HS-5 (cell line): Measurements from ENCODE around the gene SCAMP4.

Experiments used
- DNase-seq: peaks from one replicate; pipeline ENCODE4 v3.0.0-alpha.2; 2012; ENCODE audit warnings: low read depth

Gene SCAMP4

GRCh38 chr19:1938071-1938470 lies 32.9 kb downstream of the SCAMP4 start:
- no peak for DNase-seq

GRCh38 chr19:1941146-1942077 lies 36.2 kb downstream of the SCAMP4 start, which contains the start of gene CSNK1G2:
TSS of gene CSNK1G2 (plus strand) at chr19:1941172. CDS start at chr19:1969773, 28,601 bp downstream.
- DNase-seq, result no peak

GRCh38 chr19:1942078-1942933 lies 37.1 kb downstream of the SCAMP4 start:
- DNase-seq, result no peak

DNA sequence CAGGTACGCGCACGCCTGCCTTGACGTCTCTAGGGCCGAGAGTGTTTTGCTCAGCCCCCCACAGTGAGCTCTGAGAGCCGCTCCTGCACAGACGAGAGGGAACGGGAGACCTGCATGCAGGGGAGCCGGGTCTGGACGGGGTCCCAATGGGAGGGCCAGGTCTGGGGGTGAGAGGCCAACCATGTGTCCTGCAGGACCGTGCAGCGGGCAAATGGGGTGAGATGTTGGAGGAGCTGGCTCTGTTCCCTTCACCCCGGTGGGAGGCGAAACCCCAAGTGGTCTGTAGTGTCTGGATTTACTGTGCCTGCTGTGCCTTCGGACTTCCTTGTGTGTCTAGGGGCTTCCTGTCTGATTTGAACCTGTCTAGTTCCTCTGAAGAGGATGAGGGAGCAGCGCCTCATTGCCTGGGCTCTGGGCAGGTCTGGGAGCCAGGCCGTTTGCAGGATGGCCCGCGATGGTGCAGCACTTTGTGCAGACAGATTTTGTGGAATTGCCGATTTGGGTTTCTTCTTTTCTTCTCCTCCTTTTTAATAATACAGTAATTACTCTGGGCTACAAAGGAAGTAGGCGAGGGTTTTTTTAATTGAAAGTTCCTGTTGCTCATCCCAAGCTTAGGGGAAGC lies 37.8 kb downstream of the SCAMP4 start:
- no peak for DNase-seq

DNA sequence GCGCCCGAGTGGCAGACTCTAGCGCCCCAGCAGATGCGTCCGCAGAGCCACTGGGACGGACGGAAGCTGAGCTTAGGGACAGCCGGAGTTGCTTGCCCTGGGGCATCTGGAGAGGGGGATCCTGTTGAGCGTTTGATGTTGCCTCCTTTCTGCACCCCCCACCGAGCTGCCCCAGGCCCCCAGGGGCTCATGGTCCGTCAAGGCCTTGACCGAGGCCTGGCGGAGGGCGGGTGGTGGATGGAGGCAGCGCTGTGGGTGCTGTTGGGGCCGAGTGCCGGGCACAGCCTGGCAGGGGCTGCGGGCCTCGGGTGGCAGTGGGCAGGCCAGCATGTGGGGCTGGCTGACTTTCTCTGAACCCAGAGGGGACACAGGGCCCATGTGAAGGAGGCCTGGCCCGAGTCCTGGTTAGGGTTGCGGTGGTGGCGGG lies 38.5 kb downstream of the SCAMP4 start:
- no peak for DNase-seq

DNA sequence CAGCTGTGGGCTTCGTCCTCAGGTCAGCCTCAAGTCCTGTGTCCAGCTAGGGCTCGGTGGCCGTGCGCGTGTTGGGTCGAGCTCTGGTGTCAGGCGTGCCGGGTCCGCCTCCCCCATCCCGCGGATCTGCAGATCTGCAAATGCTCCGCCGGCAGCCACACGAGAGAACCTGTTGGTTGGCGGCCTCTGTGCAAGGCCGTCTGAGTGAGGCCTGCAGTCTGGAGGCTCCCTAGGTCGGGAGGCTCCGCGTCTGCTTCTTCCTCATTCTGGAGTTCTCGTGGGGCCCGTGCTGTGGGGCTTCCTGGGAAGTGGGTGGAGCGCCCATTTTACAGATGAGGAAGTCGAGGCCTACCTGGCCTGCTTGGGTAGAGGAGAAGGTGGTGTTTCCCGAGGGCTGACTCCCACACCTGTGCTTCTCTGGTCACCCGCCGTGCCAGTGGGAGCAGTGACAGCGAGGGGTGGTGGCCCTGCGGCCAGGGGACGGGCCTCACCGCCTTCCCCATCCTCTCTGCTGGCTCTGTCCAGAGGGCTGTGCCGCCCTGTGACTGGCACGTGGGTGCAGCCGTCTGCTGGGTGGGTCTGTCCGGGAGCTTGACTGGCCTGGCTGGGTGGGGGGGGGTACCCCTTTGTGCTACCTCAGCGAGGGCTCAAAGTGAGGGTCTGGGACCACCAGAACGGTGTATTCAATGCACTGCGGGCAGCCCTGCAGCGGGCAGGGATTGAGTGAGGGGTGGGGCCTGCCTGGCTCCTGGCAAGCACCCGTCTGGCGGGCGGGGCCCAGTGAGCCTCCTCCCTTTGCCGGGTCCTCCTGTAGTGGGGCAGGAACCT lies 39.1 kb downstream of the SCAMP4 start:
- DNase-seq, result no peak

- DNase-seq, result no peak
These were observed 39.8 kb downstream of the SCAMP4 start for GRCh38 chr19:1944916-1945561.

DNA sequence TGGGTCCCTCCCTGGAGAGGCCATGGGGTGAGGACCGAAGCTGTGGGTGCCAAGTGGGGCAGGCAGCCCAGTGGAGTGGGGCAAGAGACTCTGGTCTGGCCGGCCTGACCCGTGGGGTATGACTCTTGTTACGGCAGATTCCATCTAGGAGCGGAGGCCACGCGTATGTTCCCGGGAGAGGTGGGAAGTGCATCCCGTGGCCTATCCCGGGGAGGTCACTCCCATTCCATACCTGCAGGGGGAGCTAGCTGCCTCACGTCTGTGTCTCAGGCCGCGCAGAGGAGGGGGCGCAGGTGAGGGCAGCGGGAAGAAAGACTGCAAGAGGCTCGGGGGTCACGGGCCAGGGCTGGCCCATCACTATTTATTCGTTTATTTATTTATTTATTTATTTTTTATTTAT lies 40.7 kb downstream of the SCAMP4 start:
- DNase-seq, result no peak

DNA sequence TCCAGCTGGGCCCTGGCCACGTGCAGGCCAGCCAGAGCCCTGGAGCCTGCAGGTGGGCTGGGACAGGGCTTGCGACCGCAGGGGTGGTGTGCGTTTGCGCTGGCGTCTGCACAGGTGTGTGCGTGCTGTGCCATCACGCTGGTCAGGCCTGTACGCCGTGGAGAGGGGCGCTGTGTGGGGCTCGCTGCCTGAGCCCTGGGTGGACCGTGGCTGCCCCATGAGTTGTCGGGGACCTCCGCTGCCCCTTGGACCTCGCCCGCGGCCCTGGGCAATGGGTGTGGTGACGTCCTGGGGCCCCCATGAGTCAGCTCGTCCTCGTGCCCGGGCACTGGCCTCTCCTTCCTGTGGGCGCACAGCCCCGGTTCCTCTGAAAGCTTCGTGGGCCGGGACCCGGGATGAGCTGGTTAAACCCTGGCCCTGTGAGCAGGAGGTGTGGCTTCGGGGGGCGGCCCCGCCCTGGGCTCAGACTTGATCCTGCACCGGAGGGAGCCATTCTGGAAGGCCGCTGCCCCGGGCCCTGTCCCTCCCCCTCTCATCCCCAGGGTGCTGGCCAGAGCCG lies 42.5 kb downstream of the SCAMP4 start:
- DNase-seq, result no peak

GRCh38 chr19:1949304-1950101 lies 44.3 kb downstream of the SCAMP4 start:
- DNase-seq, result no peak

DNA sequence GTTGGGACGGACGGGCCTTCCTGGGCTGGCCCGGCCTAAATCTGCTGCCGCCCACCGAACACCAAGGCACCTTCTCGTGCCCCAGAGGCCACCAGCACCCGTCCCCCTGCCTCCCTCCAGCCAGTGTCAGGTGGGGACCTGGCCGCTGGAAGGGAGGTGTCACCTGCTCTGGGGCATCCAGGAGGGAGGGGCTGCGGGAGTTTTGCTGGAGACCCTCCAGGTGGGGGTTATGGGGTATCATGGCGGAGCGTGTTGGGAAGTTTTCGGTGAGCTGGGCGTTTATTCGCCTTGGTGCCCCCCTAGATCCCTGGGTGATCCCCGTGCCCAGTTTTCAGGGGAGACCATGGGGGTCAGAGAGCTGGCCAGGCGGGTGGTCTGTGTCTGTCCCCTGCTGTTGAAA lies 45.4 kb downstream of the SCAMP4 start:
- no peak for DNase-seq

- DNase-seq, result no peak
These were observed 47.4 kb downstream of the SCAMP4 start for GRCh38 chr19:1952635-1953034.

DNA sequence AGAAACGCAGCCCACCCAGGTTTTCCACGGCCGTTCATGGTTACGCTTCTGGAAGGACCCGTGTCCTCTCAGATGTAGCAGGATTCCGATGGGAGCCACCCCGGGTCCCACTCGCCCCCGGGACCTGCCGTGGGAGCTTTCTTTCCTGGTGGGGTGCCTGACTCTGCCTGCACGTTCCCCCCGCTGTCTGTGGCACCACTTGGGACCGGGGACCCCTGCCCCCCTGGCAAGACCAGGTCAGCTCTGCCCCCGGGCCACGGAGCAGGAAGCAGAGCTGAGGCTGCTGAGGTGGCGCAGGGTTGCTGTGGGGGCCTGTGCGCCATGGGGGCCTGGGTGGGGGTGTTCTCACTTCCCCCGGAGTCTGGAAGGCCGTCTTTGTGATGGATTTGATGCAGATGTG lies 47.8 kb downstream of the SCAMP4 start:
- no peak for DNase-seq

GRCh38 chr19:1953441-1954094 lies 48.4 kb downstream of the SCAMP4 start:
- no peak for DNase-seq

DNA sequence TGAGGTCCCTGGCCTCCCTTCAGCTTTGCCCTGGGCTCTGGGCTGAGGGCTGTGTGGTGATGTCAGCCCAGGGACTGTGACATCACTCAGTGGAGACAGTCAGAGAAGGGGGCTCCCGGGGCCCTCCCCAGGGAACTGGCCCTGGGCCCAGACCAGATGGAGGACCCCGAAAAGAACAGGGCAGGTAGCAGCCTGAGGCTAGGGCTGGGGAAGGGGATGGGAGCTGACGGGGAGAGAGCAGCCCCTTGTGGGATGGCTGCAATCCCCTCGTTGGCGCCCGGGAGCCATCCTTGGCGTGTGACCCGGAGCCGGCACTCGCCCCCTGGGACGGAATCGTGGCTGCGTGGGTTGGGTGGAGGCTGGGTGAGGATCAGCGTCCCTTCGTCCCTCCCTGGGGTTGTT lies 49.3 kb downstream of the SCAMP4 start:
- DNase-seq, result no peak

GRCh38 chr19:1955171-1956121 lies 50.2 kb downstream of the SCAMP4 start:
- no peak for DNase-seq

GRCh38 chr19:1956122-1956494 lies 50.9 kb downstream of the SCAMP4 start:
- DNase-seq, result no peak

GRCh38 chr19:1956868-1957492 lies 51.8 kb downstream of the SCAMP4 start:
- DNase-seq, result no peak
